HT-29 (cell line): Measurements from ENCODE around the gene LRP3. TPM values are rescaled to one million over a fixed set of nuclear protein-coding genes. Genes with fewer than 3 reads are reported as not detected.

Source experiments
- DNase-seq: peaks from one replicate; pipeline ENCODE4 v3.0.0-alpha.2; 2015; ENCODE audit warnings: low spot score
- total RNA-seq: library from RNA; depleted of rRNA; stranded (reverse); fragments of >200 nt; shearing (Covaris generic); gene quantifications from 2 replicates; pipeline ENCODE4 v1.2.3, GENCODE V29; 2014

LRP3 gene
- total RNA-seq, 1 experiment from 2014 or later = not detected

DNA sequence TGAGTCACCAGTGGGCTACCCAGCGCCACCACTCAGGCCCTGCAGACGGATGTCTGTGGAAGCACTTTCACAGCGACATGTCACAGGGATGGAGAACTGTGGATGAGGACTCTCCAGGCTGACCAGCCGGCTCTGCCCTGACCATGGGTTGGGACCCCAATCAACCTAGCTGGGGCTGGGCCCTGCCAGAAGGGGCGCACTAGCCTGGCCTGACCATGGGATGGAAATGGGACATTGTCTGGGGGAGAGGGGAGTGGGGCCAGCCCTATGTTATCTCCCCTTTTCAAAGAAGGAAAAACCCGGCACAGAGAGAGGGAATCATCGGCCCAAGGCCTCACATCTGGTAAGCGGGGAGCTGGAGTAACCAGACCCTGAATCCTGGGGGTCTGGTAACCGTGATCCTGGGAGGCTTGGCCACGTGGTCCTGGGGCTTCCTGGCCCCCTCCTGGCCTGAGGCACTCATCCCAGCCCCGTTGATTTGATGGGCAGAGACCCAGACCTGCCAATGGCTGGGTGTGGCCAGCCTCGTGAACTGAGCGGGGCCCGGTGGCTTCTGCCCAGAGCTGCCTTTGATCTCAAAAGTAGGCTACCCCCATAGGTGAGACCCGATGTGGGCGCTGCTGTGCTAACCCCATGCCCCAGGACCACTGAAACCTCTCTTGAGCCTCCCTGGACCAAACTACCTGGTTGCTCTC lies 42.7 kb downstream of the LRP3 start:
- no peak for DNase-seq

DNA sequence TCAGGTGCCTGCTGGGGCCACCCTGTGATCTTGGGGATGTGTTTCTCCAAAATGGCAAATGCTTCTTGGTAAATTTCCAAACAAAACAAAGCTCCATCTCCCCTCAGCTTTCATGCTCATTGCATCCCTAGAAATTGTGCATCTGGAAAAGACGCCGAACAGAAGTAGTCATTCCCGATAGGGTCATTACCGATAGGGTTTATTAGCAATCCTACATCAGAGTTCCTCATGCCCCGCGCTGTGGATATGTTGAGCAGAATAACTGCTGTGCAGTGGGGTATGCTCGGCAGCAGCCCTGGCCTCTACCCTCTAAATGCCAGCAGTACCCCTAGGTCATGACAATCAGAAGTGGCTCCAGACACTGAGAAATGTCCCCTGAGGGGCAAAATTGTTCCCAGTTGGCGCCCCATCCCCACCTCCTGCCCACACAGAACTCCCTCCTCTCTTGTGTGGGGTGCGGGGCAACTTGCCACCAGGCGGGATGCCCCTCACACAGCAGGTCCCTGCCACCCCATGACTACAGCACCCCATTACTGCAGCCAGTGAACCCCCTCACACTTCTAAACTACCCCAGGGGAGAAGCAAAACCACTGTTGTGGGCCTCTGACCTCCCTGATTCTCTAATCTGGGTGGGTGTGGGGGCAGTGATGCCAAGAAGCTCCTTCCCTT lies 44.5 kb downstream of the LRP3 start:
- DNase-seq = no peak

DNA sequence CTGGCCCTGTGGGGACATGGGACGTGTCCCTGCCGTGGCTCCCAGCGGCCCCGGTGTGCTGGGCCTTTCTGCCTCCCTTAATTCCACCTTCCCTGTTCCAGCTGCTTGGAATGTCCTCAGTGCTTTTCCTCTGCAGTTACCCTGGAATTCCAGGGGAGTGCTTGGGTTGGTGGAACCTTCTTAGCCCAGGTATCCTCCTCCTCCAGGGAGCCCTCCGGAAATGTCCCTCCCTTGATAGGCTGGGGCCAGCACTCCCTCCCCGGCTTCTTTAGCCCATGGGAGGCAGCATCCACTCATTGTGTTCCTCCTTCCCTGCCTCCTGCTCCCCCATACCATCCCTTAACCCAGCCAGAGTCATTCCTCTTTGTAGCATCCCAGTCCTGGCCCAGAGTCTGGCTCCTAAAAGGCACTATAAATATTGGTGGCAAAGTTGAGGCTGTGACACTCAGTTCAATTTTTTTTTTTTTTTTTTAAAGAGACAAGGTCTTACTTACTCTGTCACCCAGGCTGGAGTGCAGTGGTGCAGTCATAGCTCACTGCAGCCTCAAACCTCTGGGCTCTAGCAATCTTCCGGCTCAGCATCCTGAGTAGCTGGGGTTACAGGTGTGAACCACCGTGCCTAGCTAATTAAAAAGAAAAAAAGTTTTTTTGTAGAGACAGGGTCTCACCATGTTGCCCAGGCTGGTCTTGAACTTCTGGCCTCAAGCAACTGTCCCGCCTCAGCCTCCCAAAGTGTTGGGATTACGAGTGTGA lies 45.3 kb downstream of the LRP3 start:
- no peak for DNase-seq

DNA sequence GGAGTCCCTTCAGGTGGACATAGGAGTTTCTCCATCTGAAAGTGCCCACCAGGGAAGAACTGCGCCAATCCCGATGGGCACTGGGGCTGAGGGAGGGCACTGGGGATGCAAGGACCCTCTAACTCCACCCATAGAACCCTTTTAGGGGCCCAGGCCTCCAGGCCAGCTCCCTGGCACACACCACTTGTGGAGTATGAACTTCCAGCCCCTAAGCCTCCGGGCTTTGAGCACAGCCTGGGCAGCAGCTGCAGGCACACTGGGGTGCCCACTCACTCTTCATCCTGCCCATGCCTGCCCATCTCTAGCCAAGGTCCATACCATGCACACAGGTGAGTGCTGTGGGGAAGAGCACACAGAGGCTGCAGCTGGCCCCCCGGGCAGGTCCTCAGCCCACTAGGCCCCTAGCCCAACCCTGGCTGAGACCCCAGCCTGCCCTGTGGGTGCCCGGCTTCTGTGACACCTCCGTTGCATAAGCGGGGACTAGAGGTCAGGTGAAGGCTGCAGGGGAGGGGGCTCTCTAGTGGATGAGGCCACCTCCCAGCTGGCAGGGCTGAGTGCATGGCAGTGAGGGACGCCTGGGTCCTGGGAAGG lies 46.1 kb downstream of the LRP3 start:
- DNase-seq = no peak

DNA sequence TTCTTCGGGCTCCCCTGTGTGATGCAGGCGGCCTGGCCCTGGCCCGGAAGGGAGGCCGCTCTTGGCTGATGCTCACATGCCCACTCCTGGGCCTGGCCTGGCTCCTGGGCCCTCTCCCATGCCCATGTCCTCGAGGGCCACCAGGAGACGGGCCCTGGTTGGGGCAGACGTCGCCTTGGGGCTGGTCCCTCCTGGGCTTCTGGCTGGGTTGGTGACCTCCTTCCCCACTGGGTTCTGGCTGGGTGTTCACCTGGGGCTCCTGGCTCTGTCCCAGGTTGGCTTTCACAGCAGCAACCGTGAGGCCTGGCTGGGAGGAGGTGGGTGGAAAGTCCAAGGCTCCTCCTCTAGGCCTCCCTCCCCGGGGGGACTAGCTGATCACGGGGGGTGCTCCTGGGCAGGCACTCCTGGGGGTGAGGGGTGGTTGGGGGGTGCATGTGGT lies 47.0 kb downstream of the LRP3 start:
- no peak for DNase-seq

DNA sequence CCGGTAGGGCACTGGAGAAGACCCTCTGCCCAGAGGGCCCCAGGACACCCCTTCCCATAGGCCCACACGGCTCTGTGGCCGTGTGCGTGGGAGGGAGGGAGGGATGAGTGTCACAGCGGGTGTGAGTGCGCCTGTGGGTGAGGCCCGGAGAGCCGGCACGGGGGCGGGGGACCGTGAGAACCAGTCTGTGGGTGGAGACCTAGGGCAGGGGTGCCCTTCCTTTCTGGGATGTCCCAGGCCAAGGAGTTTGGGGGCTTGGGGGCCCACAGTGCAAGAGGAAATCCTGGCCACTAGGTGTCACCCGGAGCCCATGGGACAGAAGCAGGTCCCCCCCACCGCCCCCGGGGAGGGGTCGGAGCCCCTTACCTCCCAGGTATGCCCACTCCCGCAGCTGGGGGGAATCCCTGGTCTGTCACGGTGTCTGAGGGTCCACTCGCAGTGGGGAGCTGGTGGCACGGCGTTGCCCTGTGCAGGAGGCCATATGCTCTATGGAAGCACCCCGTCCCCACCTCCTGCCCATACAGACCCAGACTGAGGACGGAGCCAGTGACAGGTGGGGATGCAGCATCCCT lies 47.5 kb downstream of the LRP3 start:
- DNase-seq = peak; percentile 46

DNA sequence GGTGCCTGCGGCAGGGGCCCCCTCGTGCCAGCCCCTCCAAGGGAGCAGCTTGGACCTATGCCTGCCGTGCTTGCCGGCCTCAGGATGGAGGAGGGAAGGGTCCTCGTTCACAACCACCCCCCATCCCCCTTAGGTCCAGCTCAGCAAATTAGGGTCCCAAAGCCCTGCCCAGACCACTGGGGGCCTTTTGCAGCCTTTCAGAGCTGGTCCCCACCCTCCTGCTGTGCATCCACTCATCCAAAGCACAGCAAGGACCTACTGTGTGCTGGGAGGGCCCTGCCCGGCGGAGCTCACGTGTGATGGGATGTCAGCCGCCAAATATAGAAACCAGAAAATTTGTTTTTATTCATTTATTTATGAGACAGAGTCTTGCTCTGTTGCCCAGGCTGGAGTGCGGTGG lies 48.0 kb downstream of the LRP3 start:
- no peak for DNase-seq

DNA sequence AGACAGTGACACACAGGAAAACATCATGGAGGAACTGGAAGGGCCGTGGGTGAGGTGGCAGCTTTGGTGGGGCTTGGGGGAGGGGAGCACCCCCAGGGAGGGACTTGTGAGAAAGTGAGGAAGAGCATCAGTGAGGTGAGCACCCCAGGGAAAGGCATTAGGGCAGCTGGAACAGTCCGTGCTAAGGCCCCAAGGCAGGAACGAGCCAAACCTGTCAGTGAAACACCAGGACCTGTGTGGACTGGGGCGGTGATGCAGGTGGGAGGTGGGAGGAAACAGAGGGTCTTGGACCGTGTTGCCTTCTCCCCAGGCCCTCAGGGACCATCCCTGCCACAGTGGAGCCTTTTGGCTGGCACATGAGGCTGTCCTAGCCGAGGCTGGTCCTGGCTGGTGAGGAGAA lies 48.8 kb downstream of the LRP3 start:
- no peak for DNase-seq

DNA sequence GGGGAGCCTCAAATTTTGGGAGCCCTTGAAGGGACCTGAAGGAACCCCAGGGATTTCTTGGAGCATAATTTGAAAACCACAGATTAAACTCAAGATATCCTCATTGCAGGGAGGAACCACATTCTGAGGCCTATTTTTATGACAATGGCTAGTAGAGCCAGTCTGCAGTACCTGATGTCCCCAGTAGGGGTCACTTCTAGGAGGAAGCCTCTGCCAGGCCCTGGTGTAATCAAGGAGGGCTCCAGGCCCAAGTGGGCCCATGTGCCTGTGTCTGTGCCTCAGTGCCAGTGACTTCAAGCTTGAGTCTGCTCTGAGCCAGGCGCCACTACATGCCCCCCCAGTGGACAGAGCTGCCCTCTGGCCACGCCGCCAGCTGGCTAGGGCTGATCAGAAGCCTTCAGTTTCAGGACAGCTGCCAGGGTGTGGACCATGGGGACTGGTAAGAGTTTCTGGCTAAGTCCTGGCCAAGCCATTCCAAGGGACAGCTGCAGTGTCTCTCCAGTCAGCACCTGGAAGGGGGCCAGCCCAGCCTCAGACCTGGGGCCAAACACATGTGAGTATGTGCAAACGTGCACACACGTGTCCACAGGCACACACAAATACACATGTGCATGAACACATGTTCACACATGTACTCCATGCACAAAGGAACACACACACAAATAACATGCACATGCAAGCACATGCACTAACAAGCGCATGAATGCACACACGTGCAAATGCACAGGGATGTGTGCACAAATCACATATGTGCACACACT lies 52.0 kb downstream of the LRP3 start:
- peak; percentile 43 for DNase-seq

DNA sequence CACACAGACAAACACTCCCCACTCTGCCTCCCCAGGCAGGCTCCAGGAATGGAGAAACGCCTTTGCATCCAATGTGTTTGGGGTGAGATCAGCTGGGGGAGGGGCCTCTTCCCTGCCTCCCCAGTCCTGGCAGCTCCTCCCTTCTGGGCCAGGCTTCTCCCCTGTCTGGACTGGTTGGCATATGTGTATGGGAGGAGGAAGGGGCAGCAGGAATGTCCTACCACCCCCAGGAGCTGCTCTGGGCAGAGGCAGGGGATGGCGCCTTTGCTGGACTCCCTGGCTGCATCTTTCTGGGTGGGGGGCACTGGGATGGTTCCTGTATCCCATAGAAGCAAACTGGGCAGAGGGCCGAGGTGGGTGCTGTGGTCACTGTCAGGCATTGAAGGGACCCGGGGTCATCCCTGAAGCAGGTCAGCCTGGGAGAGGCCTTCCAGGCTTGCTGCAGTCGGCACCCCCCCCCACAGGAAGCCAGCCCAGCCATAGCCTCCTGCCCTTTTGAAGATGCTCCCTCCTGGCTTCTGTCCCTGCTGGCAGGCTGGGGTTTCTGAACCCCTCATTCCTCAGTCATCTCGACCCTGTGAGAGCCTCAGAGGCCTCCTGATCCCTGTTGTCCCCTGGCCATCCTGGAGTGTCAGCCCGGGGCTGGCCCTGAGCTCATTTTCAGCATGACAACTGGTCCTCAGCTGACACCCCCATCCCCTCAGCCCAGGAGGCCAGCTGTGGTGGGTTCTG lies 52.7 kb downstream of the LRP3 start:
- no peak for DNase-seq

DNA sequence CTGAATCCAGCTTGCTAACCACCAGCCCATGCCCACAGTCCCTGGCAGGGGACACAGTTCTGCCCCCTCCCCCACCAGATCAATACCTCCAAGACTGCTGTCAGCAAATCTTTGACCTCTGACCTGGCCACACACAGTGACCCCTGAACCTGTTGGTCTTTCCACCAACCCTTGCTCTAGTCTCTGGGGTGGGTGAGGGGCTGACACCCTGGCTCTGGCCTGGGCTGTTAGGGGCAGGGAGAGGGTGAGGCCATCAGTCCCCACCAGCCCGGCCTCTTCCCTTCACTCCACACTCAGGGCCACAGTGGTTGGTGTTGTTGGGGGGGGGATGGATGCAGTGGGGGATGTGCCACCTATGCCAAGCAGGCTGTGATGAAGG lies 53.3 kb downstream of the LRP3 start:
- no peak for DNase-seq

DNA sequence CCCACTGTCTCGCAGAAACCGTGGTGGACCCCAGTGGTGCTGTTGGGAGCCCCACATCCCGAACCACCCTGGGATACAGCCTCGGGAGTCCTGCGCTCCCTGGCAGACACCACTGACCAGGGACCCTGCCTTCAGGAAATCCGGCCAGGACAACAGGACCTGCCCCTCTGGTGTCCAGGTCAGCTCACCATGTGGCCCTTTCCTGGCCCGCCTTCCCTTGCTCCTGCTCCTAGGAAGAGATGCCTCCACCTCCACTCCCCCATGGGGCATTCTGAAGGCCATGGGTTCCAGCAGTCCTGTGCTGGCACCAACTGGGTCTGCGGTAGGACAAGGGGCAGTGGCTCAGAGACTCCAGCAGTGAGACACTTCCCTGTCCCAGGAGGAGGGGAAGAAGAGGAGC lies 54.0 kb downstream of the LRP3 start:
- no peak for DNase-seq

DNA sequence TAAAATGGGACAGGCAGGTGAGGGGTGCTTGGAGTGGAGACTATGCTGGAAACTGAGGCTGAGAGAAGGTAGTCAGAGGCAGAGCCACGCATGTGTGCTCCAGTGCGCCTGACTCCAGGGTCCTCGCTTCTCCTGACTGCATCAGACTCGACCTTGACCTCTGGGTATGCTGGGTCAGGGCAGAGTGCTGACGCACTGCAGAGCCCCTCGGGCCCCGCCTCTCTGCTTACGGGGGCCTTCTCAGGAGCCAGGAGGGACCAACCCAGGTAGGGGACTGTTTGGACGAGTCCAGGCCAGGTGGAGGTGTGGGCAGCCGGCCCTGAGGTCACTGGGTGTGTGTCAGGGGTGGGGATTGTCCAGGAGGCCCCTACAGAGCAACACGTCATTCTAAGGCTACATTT lies 54.4 kb downstream of the LRP3 start:
- no peak for DNase-seq

DNA sequence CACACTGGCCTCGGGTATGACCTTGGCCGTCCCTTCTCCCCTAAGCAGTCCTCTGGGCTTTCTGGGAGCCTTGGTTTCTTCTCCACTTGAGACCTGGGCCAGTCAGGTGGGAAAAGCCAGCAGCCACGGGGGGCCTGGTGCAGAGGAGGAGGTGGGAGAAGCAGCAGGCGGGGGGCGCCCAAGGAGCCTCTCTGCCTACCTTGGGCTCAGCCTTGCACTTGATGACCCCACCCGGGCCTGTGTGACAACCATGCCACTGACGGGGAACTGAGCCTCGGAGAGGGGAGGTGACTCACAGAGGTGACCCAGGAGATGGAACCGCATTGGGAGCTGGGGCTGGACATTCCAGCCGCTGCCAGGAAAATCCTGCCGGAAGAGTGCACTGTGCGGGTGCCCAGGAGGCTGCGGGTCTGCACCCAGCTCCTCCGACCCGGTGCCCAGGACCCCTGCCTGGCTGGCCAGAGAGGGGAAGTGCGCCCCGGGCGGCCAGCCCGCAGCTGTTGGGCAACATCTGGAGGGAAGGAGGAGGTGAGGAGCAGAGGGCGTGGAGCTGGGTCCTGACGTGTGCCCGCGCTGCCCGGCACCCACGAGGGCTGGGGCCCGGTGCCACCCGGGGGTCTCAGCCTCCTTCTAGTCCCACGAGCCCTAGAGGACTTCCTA lies 55.0 kb downstream of the LRP3 start:
- DNase-seq = peak; percentile 64

DNA sequence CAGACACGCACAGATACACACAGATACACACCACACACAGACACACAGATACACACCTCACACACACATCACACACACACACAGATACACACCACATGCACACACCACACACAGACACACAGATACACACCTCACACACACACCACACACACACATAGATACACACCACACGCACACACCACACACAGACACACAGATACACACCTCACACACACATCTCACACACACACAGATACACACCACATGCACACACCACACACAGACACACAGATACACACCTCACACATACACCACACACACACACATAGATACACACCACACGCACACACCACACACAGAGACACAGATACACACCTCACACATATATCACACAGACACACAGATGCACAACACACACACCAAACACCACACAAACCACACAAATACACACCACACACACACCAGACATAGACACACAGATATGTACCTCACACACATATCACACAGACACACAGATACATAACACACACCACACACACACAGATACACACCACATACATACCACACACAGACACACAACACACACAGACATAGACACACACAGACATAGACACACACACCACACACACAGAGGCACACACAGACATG lies 55.7 kb downstream of the LRP3 start:
- DNase-seq = no peak

DNA sequence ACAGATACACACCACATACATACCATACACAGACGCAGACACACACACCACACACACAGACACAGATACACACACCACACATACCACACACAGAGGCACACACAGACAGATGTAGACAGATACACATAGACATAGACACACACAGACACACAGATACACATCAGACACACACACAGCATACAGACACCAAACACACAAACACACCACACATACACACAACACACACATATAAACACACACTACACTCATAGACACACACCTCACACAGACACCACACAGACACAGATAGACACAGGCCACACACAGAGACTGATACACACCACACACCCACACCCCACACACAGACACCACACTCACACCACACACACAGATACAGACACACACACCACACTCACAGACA lies 56.4 kb downstream of the LRP3 start:
- DNase-seq = no peak

DNA sequence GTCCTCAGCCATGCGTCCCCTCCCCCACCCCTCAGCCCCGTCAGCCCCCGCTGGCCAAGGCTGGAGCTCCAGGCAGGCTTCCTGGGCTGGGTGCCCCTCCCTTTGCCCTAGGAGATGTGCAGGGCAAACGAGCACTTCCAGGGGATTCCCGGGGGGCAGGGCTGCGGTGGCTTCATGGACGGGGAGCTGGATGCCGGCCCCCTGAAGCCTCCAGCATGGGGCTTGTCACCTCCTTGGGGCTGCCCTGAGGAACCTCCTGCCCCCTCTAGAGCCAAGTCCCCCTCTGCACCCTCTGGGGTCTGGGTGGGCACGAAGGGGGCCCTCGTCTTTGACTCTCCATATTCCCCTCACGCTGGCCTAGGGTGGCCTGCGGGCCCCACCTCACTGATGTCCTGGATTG lies 56.9 kb downstream of the LRP3 start:
- no peak for DNase-seq

DNA sequence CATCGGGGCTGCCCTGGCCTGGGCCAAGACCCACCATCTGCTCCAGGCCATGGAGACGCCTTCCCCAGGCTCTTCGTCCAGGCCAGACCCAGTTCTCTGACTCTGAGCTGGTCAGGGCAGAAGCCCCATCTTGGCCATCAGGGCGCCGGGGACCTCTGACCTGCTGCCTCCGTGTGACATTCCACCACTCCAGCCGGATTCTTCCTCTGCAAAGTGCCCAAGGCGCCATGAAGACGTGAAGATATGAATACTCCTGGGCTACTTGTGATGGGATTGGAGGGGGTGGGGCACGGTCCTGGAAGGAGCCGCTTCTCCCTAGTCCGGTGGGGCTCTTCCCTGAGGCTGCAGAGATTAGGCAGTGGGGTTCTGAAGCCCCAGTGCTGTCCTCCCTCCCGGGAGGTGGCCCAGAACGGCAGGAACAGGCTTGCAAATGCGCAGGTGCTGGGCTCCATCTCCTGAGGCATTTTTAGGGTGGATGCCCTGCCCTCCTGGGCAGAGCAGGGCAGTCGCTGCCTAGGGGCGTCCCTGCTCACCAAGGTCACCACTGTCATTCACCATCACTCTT lies 57.5 kb downstream of the LRP3 start:
- DNase-seq = no peak

DNA sequence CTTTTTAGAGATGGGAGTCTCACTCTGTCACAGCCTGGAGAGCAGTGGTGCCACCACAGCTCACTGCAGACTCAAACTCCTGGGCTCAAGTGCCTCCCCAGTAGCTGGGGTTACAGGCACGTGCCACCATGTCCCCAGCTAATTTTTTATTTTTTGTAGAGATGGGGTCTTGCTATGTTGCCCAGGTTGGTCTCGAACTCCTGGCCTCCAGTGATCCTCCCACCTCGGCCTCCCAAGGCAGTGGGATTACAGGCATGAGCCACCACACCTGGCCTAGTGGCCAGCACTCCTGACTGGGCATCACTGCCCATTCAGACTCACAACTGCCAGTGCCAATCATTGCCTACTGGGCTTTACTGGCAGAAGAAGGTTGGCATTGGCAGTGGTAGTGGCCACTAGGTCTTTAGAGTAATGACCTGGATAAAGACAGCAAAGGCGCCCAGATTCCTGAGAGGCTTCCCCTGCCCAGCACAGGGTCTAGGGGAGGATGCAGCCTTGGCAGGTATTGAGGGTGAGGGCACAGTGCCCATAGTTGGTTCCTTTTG lies 58.4 kb downstream of the LRP3 start:
- DNase-seq = no peak
